H9 (cell line): ENCODE measurements around the gene JUNB. TPM values are rescaled to one million over a fixed set of nuclear protein-coding genes. Genes with fewer than 3 reads are reported as not detected.

Source experiments
- DNase-seq: peaks from one replicate; pipeline ENCODE4 v3.0.0-alpha.2; 2017
- H2AFZ ChIP-seq: one replicate; pipeline ENCODE4 v1.6.1; 2013; ENCODE audit warnings: mild to moderate bottlenecking, low read length, control low read depth, moderate library complexity
- H2AK5ac ChIP-seq: 2 replicates; pipeline ENCODE4 v1.6.1; 2013; ENCODE audit warnings: low read length, control low read depth, mixed read lengths; ENCODE audit not compliant: insufficient read length
- H2BK120ac ChIP-seq: one replicate; pipeline ENCODE4 v1.6.1; 2013; ENCODE audit warnings: low read depth, mild to moderate bottlenecking, low read length, control low read depth, inconsistent platforms; ENCODE audit not compliant: poor library complexity, severe bottlenecking
- H2BK12ac ChIP-seq: 2 replicates; pipeline ENCODE4 v1.6.1; 2013; ENCODE audit warnings: low read length, control low read depth, mixed read lengths, low read depth; ENCODE audit not compliant: insufficient read length
- H2BK15ac ChIP-seq: 2 replicates; pipeline ENCODE4 v1.6.1; 2013; ENCODE audit warnings: low read depth, low read length, control low read depth
- H2BK20ac ChIP-seq: one replicate; pipeline ENCODE4 v1.6.1; 2013; ENCODE audit warnings: low read depth, mild to moderate bottlenecking, low read length, control low read depth, inconsistent platforms; ENCODE audit not compliant: poor library complexity, severe bottlenecking
- H2BK5ac ChIP-seq: 2 replicates; pipeline ENCODE4 v1.6.1; 2013; ENCODE audit warnings: low read length, control low read depth, mixed read lengths; ENCODE audit not compliant: insufficient read length
- H3K14ac ChIP-seq: 2 replicates; pipeline ENCODE4 v1.6.1; 2013; ENCODE audit warnings: low read length, control low read depth; ENCODE audit not compliant: insufficient read depth
- H3K18ac ChIP-seq: 2 replicates; pipeline ENCODE4 v1.6.1; 2013; ENCODE audit warnings: low read depth, mild to moderate bottlenecking, mixed read lengths, low read length, control low read depth; ENCODE audit not compliant: insufficient read length
- H3K23ac ChIP-seq: 2 replicates; pipeline ENCODE4 v1.6.1; 2013; ENCODE audit warnings: low read length, control low read depth, mixed read lengths, low read depth; ENCODE audit not compliant: insufficient read length
- H3K23me2 ChIP-seq: 2 replicates; pipeline ENCODE4 v1.6.1; 2013; ENCODE audit warnings: low read depth, mild to moderate bottlenecking, mixed read lengths, low read length, control low read depth; ENCODE audit not compliant: insufficient read length, poor library complexity, severe bottlenecking
- H3K27ac ChIP-seq: 2 replicates; pipeline ENCODE4 v1.5.1; 2013; ENCODE audit warnings: low read length, control low read depth, mixed read lengths, low read depth; ENCODE audit not compliant: insufficient read length
- H3K27me3 ChIP-seq: 2 replicates; pipeline ENCODE4 v1.6.1; 2013; ENCODE audit warnings: low read length, control low read depth, inconsistent platforms; ENCODE audit not compliant: insufficient read depth
- H3K4ac ChIP-seq: 2 replicates; pipeline ENCODE4 v1.6.1; 2013; ENCODE audit warnings: low read depth, mild to moderate bottlenecking, control low read depth, inconsistent platforms, low read length, moderate library complexity
- H3K4me1 ChIP-seq: 2 replicates; pipeline ENCODE4 v1.6.1; 2013; ENCODE audit warnings: low read length, control low read depth, inconsistent platforms; ENCODE audit not compliant: insufficient read depth
- H3K4me2 ChIP-seq: 2 replicates; pipeline ENCODE4 v1.6.1; 2013; ENCODE audit warnings: low read length, control low read depth, mixed read lengths; ENCODE audit not compliant: insufficient read length, insufficient read depth
- H3K56ac ChIP-seq: 2 replicates; pipeline ENCODE4 v1.6.1; 2013; ENCODE audit warnings: low read depth, mild to moderate bottlenecking, mixed read lengths, low read length, control low read depth; ENCODE audit not compliant: insufficient read length
- H3K79me1 ChIP-seq: 2 replicates; pipeline ENCODE4 v1.6.1; 2013; ENCODE audit warnings: low read depth, mild to moderate bottlenecking, moderate library complexity, low read length, control low read depth, inconsistent platforms; ENCODE audit not compliant: insufficient read depth, poor library complexity, severe bottlenecking
- H3K79me2 ChIP-seq: 2 replicates; pipeline ENCODE4 v1.6.1; 2013; ENCODE audit warnings: low read length, control low read depth, inconsistent platforms; ENCODE audit not compliant: insufficient read depth
- H3K9ac ChIP-seq: 2 replicates; pipeline ENCODE4 v1.6.1; 2013; ENCODE audit warnings: low read length, control low read depth, mixed read lengths; ENCODE audit not compliant: insufficient read length; ENCODE audit errors: extremely low read depth
- H3K9me3 ChIP-seq: one replicate; pipeline ENCODE4 v1.6.1; 2013; ENCODE audit warnings: low read depth, low read length, inconsistent platforms; ENCODE audit not compliant: control insufficient read depth
- H3T11ph ChIP-seq: one replicate; pipeline ENCODE4 v1.6.1; 2013; ENCODE audit warnings: mild to moderate bottlenecking, low read length, control low read depth, inconsistent platforms
- H4K20me1 ChIP-seq: one replicate; pipeline ENCODE4 v1.6.1; 2013; ENCODE audit not compliant: control insufficient read depth, insufficient read length, insufficient read depth
- H4K5ac ChIP-seq: 2 replicates; pipeline ENCODE4 v1.6.1; 2013; ENCODE audit warnings: low read depth, mild to moderate bottlenecking, mixed read lengths, low read length, control low read depth; ENCODE audit not compliant: insufficient read length
- H4K8ac ChIP-seq: replicated peaks from 2 replicates; pipeline ENCODE4 v1.6.1; 2013; ENCODE audit warnings: low read length, control low read depth, mixed read lengths, low read depth; ENCODE audit not compliant: insufficient read length
- H4K91ac ChIP-seq: 2 replicates; pipeline ENCODE4 v1.6.1; 2013; ENCODE audit warnings: low read depth, mild to moderate bottlenecking, moderate library complexity, mixed read lengths, low read length, control low read depth; ENCODE audit not compliant: insufficient read length
- H3K27ac Mint-ChIP-seq, 3 experiments: 2 replicates in 2 of 3; 3 replicates in 1 of 3; pipeline ENCODE4 v1.8.0; 2020 to 2021; ENCODE audit warnings: mixed read lengths in 3 of 3, mild to moderate bottlenecking in 1 of 3, moderate library complexity in 1 of 3
- H3K27me3 Mint-ChIP-seq: 2 replicates; pipeline ENCODE4 v1.8.0; 2021; ENCODE audit warnings: low read depth, mild to moderate bottlenecking, moderate library complexity, mixed read lengths
- H3K36me3 Mint-ChIP-seq, 3 experiments: 2 replicates in 2 of 3; 3 replicates in 1 of 3; pipeline ENCODE4 v1.8.0; 2020 to 2021; ENCODE audit warnings: low read depth in 3 of 3, mixed read lengths in 3 of 3; ENCODE audit not compliant: insufficient read depth in 1 of 3
- H3K4me1 Mint-ChIP-seq, 2 experiments: 2 replicates each; pipeline ENCODE4 v1.8.0; 2020; ENCODE audit warnings: mixed read lengths in 2 of 2
- H3K4me3 Mint-ChIP-seq, 2 experiments: 2 replicates in 1 of 2; 3 replicates in 1 of 2; pipeline ENCODE4 v1.8.0; 2020 to 2021; ENCODE audit warnings: mild to moderate bottlenecking in 2 of 2, mixed read lengths in 2 of 2, moderate library complexity in 1 of 2
- H3K9me3 Mint-ChIP-seq, 2 experiments: 2 replicates in 1 of 2; 3 replicates in 1 of 2; pipeline ENCODE4 v1.8.0; 2020; ENCODE audit warnings: mild to moderate bottlenecking in 2 of 2, mixed read lengths in 2 of 2, moderate library complexity in 1 of 2
- CTCF ChIP-seq: fragments of 200-600 bp; sonication (generic); conservative IDR thresholded peaks from 3 replicates; pipeline ENCODE4 v1.8.0; 2021; ENCODE audit warnings: antibody characterized with exemption, mild to moderate bottlenecking
- WGBS: extraction: QIAGEN DNeasy Blood & Tissue Kit; methylation state at CpG from one replicate; pipeline ENCODE4 v1.1.7; 2013; ENCODE audit warnings: missing lambda C conversion rate, low lambda C conversion rate, mixed read lengths; ENCODE audit not compliant: insufficient read length; ENCODE audit errors: extremely low coverage; 5-methylcytosine and 5-hydroxymethylcytosine counted together
- total RNA-seq: library from RNA; stranded (reverse); gene quantifications from 2 replicates; pipeline ENCODE4 v1.2.1, GENCODE V29; 2021

JUNB gene
- total RNA-seq, 1 experiment from 2014 or later, result 15.9 TPM

DNA sequence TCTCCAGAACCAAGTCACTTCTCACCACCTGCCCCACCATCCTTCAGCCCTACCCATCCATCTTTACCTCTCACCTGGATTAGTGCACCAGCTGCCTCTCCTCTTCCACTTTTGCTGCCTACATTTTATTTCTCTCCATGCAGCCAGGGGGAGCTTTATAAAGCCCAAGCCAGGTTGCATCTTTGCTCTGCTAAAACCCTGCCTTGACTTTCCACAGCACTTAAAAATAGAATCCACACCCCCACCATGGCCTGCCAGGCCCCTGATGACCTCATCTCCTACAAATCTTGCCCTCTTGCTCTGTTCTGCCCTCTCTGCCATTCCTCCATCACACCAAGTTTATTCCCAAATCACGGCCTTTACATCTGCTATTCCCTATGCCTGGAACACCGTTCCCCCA is 17.7 kb upstream of the JUNB start:
- no peaks in the 10 kb centered on the region for H3K79me1 ChIP-seq
- no peak overlapping the region for H2BK120ac ChIP-seq
- H3K9me3 ChIP-seq, result no peaks in the 10 kb centered on the region
- H3K23ac ChIP-seq, result no peak overlapping the region
- no peak overlapping the region for H3K56ac ChIP-seq
- no peak overlapping the region for H3T11ph ChIP-seq
- no peak overlapping the region for H3K9ac ChIP-seq
- H3K4me3 Mint-ChIP-seq, result peak overlapping the region; percentile 7 to 39; a peak in 4 of 5 replicates
- H3K36me3 Mint-ChIP-seq, result peaks cover 16 to 25% (median 23%) of the 10 kb centered on the region in 3 experiments
- H2BK12ac ChIP-seq, result no peak overlapping the region
- no peak overlapping the region for H3K14ac ChIP-seq
- H2BK15ac ChIP-seq, result no peak overlapping the region
- no peak overlapping the region for H2AFZ ChIP-seq
- H3K4ac ChIP-seq, result no peak overlapping the region
- DNase-seq, result no peak
- H3K4me1 Mint-ChIP-seq, result peaks cover 24 to 26% of the 10 kb centered on the region in 2 experiments
- H4K20me1 ChIP-seq, result no peaks in the 10 kb centered on the region
- no peak overlapping the region for H2AK5ac ChIP-seq
- no peaks in the 10 kb centered on the region for H3K27me3 ChIP-seq
- H3K9me3 Mint-ChIP-seq, result no peaks in the 10 kb centered on the region
- H4K8ac ChIP-seq, result no peak overlapping the region
- H3K4me1 ChIP-seq, result no peaks in the 10 kb centered on the region; the same call in 1 of the 2 replicates
- WGBS, result no CpG with 5 or more reads among the region's 2 CpGs
- no peak overlapping the region for H3K18ac ChIP-seq
- H3K4me2 ChIP-seq, result no peak overlapping the region
- H3K27ac ChIP-seq, result no peak overlapping the region
- no peak overlapping the region for H2BK5ac ChIP-seq
- H3K27ac Mint-ChIP-seq, result peak overlapping the region in 1 of 3 experiments; percentile 42; a peak in 1 of 7 replicates
- no peak overlapping the region for H2BK20ac ChIP-seq
- no peak overlapping the region for H4K5ac ChIP-seq
- H3K23me2 ChIP-seq, result peaks cover 12% of the 10 kb centered on the region
- TF ChIP-seq CTCF, result peak; percentile 34; the same call in 2 of the 3 replicates
- no peaks in the 10 kb centered on the region for H3K27me3 Mint-ChIP-seq
- H3K79me2 ChIP-seq, result no peaks in the 10 kb centered on the region
- H4K91ac ChIP-seq, result no peak overlapping the region
